Amygdala (tissue), 56 donors: ENCODE data around the gene CNPPD1.

ENCODE experiments used
- DNase-seq, 56 donors: peaks; one replicate each; lab custom pipeline; 2025; lab: John Stamatoyannopoulos, UW

The CNPPD1 gene

GRCh38 chr2:219176818-219177551, at the start of gene CNPPD1:
Gene CNPPD1 (minus strand): TSS chr2:219176925. CDS start chr2:219176828, 97 bp downstream.
- peak in 54 of 56 donors; percentile 13 to 88 (median 72) for DNase-seq

- no peak for DNase-seq
Observed at GRCh38 chr2:219225350-219225749, 48.6 kb upstream of the CNPPD1 start.

- DNase-seq, result no peak
Observed at GRCh38 chr2:219223831-219224610, 47.3 kb upstream of the CNPPD1 start.

GRCh38 chr2:219221957-219222518, 45.3 kb upstream of the CNPPD1 start:
- DNase-seq, result peak in 1 of 56 donors; percentile 2

GRCh38 chr2:219220652-219221402, 44.1 kb upstream of the CNPPD1 start:
- DNase-seq, result no peak

GRCh38 chr2:219219784-219220532, 43.2 kb upstream of the CNPPD1 start:
- no peak for DNase-seq

- peak; percentile 24 to 99 (median 94) for DNase-seq
Observed at GRCh38 chr2:219218732-219219701, 42.3 kb upstream of the CNPPD1 start, which contains the start of gene ABCB6. Gene ABCB6 (minus strand): TSS chr2:219218958. CDS start chr2:219218673, 285 bp downstream.

GRCh38 chr2:219218217-219218731, 41.5 kb upstream of the CNPPD1 start:
- peak in 49 of 56 donors; percentile 26 to 87 (median 67) for DNase-seq

- no peak for DNase-seq
Observed at GRCh38 chr2:219216535-219216915, 39.8 kb upstream of the CNPPD1 start.

GRCh38 chr2:219215871-219216534, 39.3 kb upstream of the CNPPD1 start:
- no peak for DNase-seq

GRCh38 chr2:219214786-219215185, 38.1 kb upstream of the CNPPD1 start:
- no peak for DNase-seq

- no peak for DNase-seq
Observed at GRCh38 chr2:219214141-219214540, 37.4 kb upstream of the CNPPD1 start.

- DNase-seq, result no peak
Observed at GRCh38 chr2:219213486-219214071, 36.9 kb upstream of the CNPPD1 start.

- DNase-seq, result no peak
Observed at GRCh38 chr2:219213026-219213415, 36.3 kb upstream of the CNPPD1 start.

- no peak for DNase-seq
Observed at GRCh38 chr2:219210886-219211362, 34.2 kb upstream of the CNPPD1 start.

- DNase-seq, result no peak
Observed at GRCh38 chr2:219210196-219210885, 33.6 kb upstream of the CNPPD1 start.
